Measurements from ENCODE around the gene CRYZ. TPM values are rescaled to one million over a fixed set of nuclear protein-coding genes. Genes with fewer than 3 reads are reported as not detected.

CRYZ gene
- polyA plus RNA-seq, 1 donor (not counting 4 experiments of a cell fraction or from before 2014, with no cell fraction given) = 213 TPM

DNA sequence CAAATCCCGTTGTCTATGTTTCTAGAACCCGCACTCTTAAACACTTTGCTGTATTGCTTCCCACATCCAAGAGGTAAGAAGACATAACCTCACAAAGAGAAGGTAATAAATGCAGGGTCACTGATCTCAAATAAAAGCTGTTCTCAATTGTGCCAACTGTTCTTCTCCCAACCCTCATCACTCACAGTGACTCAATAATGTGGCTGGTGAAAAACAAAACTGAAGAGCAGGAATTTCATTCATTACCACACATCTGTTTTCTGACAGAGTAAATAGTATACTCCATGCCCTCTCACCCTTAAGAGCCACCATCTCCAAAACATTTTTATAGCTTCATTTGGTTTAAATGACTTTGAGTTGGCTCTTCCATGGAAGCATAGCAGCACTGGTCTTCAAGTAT lies 53.0 kb downstream of the CRYZ start:
- no peak overlapping the region for H2AFZ ChIP-seq (ENCODE audit: control insufficient read depth, low read length)
- no peaks in the 10 kb centered on the region for H3K9me3 ChIP-seq (ENCODE audit: control insufficient read depth, low read depth, low read length)
- no peak overlapping the region for H3K4me2 ChIP-seq (ENCODE audit: control insufficient read depth, extremely low read depth, insufficient read depth, low read depth, low read length)
- dilution Hi-C loops (cut with MboI; ENCODE audit: extremely low pct_ligation_motif_present, low sequenced_read_pairs) = no loop called here
- H3K4me1 ChIP-seq (ENCODE audit: control insufficient read depth, extremely low read depth, insufficient read depth, low read length) = no peaks in the 10 kb centered on the region
- TF ChIP-seq, protein P1, sequence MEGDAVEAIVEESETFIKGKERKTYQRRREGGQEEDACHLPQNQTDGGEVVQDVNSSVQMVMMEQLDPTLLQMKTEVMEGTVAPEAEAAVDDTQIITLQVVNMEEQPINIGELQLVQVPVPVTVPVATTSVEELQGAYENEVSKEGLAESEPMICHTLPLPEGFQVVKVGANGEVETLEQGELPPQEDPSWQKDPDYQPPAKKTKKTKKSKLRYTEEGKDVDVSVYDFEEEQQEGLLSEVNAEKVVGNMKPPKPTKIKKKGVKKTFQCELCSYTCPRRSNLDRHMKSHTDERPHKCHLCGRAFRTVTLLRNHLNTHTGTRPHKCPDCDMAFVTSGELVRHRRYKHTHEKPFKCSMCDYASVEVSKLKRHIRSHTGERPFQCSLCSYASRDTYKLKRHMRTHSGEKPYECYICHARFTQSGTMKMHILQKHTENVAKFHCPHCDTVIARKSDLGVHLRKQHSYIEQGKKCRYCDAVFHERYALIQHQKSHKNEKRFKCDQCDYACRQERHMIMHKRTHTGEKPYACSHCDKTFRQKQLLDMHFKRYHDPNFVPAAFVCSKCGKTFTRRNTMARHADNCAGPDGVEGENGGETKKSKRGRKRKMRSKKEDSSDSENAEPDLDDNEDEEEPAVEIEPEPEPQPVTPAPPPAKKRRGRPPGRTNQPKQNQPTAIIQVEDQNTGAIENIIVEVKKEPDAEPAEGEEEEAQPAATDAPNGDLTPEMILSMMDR (optimal IDR thresholded peaks at IDR 0.05 in 1 of 3, IDR thresholded peaks at IDR 0.05 in 1 of 3, conservative IDR thresholded peaks at IDR 0.05 in 1 of 3; ENCODE audit: extremely low read depth in 1 of 3, insufficient read depth in 2 of 3, low read length in 3 of 3) = no peak
- TF ChIP-seq EZH2 (IDR thresholded peaks at IDR 0.05; ENCODE audit: low read length) = no peak
- FAIRE-seq = no peak
- H3K9ac ChIP-seq (ENCODE audit: control insufficient read depth, extremely low read depth, insufficient read depth, low read length) = no peak overlapping the region
- peaks cover under 1% of the 10 kb centered on the region for H3K27me3 ChIP-seq (ENCODE audit: control insufficient read depth, extremely low read depth, insufficient read depth, low read length)
- H3K79me2 ChIP-seq (ENCODE audit: control insufficient read depth, insufficient read depth, low read length) = no peaks in the 10 kb centered on the region
- H3K27ac ChIP-seq (ENCODE audit: control insufficient read depth, insufficient read depth, low read length) = no peak overlapping the region
- H3K9me1 ChIP-seq (ENCODE audit: control insufficient read depth, extremely low read depth, insufficient read depth, low read length) = no peaks in the 10 kb centered on the region
- no peak overlapping the region for H3K4me3 ChIP-seq (ENCODE audit: control insufficient read depth in 2 of 3, extremely low read depth in 1 of 3, insufficient read depth in 2 of 3, low read depth in 1 of 3, low read length in 3 of 3)
- DNase-seq (ENCODE audit: low read depth, low spot score) = no peak
- H4K20me1 ChIP-seq (ENCODE audit: control insufficient read depth, extremely low read depth, insufficient read depth, low read length) = no peaks in the 10 kb centered on the region
- H3K36me3 ChIP-seq (ENCODE audit: control insufficient read depth in 2 of 2, extremely low read depth in 1 of 2, insufficient read depth in 2 of 2, low read length in 2 of 2) = no peaks in the 10 kb centered on the region

DNA sequence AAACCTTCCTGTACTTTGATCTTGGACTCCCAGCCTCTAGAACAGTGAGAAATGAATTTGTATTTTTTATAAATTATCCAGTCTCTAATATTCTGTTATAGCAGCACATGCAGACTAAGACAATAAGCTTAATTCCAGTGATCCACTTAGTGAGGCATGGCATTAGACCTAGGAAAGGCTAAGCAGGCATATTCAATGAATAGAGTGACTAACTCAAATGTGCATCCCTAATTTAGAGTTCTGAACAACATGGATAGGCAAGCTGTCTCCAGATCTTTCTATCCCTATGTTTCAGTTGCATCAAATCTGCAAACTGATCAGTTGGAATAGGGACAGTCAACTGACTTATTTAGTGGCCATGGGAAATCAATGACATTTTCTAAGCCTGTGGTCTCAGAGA lies 54.9 kb downstream of the CRYZ start:
- H4K20me1 ChIP-seq (ENCODE audit: control insufficient read depth, extremely low read depth, insufficient read depth, low read length) = no peaks in the 10 kb centered on the region
- no peaks in the 10 kb centered on the region for H3K4me1 ChIP-seq (ENCODE audit: control insufficient read depth, extremely low read depth, insufficient read depth, low read length)
- TF ChIP-seq, protein P1 (optimal IDR thresholded peaks at IDR 0.05 in 1 of 3, IDR thresholded peaks at IDR 0.05 in 1 of 3, conservative IDR thresholded peaks at IDR 0.05 in 1 of 3; ENCODE audit: extremely low read depth in 1 of 3, insufficient read depth in 2 of 3, low read length in 3 of 3) = no peak
- TF ChIP-seq EZH2 (IDR thresholded peaks at IDR 0.05; ENCODE audit: low read length) = no peak
- no peaks in the 10 kb centered on the region for H3K36me3 ChIP-seq (ENCODE audit: control insufficient read depth in 2 of 2, extremely low read depth in 1 of 2, insufficient read depth in 2 of 2, low read length in 2 of 2)
- H3K9me1 ChIP-seq (ENCODE audit: control insufficient read depth, extremely low read depth, insufficient read depth, low read length) = no peaks in the 10 kb centered on the region
- no peak for DNase-seq (ENCODE audit: low read depth, low spot score)
- H3K4me3 ChIP-seq (ENCODE audit: control insufficient read depth in 2 of 3, extremely low read depth in 1 of 3, insufficient read depth in 2 of 3, low read depth in 1 of 3, low read length in 3 of 3) = no peak overlapping the region
- dilution Hi-C loops (cut with MboI; ENCODE audit: extremely low pct_ligation_motif_present, low sequenced_read_pairs) = no loop called here
- H3K27me3 ChIP-seq (ENCODE audit: control insufficient read depth, extremely low read depth, insufficient read depth, low read length) = peaks cover 19% of the 10 kb centered on the region
- no peak for FAIRE-seq
- no peaks in the 10 kb centered on the region for H3K9me3 ChIP-seq (ENCODE audit: control insufficient read depth, low read depth, low read length)
- H3K27ac ChIP-seq (ENCODE audit: control insufficient read depth, insufficient read depth, low read length) = no peak overlapping the region
- no peak overlapping the region for H2AFZ ChIP-seq (ENCODE audit: control insufficient read depth, low read length)
- no peaks in the 10 kb centered on the region for H3K79me2 ChIP-seq (ENCODE audit: control insufficient read depth, insufficient read depth, low read length)
- no peak overlapping the region for H3K9ac ChIP-seq (ENCODE audit: control insufficient read depth, extremely low read depth, insufficient read depth, low read length)
- H3K4me2 ChIP-seq (ENCODE audit: control insufficient read depth, extremely low read depth, insufficient read depth, low read depth, low read length) = no peak overlapping the region

All from keratinocyte (primary cell).